ENCODE data around the gene SUZ12.
A peak's percentile ranks its signal among the peaks of the same experiment; 100 is the strongest.
"Not testable (repeated sequence)": the region's sequence is repeated elsewhere in the genome, so short reads cannot be mapped to it uniquely, and the experiment has no call there.

Gene SUZ12

GRCh38 chr17:31936615-31937609 lies at the start of gene SUZ12:
Gene SUZ12, plus strand, starts transcription at chr17:31937007. Its CDS starts 240 bp downstream, at chr17:31937247.
- peak; percentile 50 for DNase-seq

DNA sequence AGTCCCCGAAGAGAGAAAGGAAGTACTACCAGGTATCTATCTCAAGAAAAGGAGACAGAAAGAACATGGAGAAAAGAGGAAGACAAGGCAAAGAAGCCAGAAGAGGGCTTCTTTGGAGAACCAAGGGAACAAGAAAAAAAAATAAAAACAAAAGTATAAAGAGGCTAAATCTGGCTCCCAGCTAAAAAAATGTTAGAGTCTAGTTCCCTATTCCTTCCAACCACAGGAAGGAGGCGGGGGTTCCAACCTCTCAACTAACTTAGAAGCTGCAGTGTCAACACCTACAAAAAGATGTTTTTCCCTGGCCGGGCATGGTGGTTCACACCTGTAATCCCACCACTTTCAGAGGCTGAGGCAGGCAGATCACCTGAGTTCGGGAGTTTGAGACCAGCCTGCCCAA lies 48.7 kb upstream of the SUZ12 start:
- no peak for DNase-seq

GRCh38 chr17:31900877-31901276 lies 35.9 kb upstream of the SUZ12 start:
- DNase-seq = no peak

- no peak for DNase-seq
These were observed 34.1 kb upstream of the SUZ12 start for GRCh38 chr17:31902693-31903092.

GRCh38 chr17:31903401-31903800 lies 33.4 kb upstream of the SUZ12 start:
- no peak for DNase-seq

GRCh38 chr17:31907342-31907962 lies 29.4 kb upstream of the SUZ12 start:
- DNase-seq = no peak

DNA sequence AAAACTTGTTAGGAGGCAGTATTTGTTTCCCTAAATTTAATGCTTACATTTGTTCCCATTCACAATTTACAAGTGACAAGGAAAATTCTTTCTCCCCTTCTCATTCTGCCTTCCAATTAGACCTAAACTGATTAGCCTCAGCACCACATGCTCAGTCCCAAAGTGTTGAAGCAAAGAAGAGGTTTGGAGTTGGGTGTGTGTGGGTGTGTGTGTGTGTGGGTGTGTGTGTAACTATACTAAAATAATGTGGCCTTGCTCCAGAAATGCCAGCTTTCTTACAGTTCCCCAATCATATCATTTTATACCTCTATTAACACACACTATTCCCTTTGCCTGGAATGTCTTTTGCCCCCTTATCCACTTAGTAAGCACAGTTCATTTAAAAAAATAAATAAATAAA lies 28.4 kb upstream of the SUZ12 start:
- no peak for DNase-seq

- not testable (repeated sequence) for DNase-seq
These were observed 24.1 kb upstream of the SUZ12 start for GRCh38 chr17:31912705-31913104.

DNA sequence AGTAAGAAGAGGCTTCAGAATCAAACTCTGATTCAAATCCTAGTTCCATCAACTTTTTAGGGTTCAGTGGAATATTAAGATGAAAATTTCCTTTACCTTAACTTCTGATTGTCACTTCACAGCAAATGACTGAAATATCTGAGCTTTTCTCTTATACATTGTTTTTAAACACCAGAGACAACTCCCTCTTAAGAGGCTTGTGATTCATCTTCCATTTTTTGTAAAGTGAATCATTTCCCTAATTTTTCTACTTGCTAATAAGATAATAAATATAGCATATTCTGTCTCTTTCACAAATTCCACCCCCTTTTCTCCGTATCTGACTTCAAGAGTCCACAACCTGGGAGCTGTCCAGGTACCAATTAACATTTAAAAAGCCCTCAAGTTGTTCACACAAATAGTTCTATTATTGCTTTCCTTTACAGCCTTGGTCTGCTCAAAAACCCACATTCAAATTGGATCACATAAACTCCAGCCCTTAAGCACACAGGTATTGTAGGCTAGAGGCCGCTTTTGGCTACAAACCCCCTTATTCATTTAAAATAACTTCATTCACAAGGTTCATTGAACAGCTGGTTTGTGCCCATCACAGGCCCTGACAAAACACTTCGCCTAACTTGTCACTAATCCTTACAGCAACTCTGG lies 21.2 kb upstream of the SUZ12 start:
- no peak for DNase-seq

GRCh38 chr17:31916491-31917064 lies 20.2 kb upstream of the SUZ12 start:
- DNase-seq = no peak

GRCh38 chr17:31917065-31917529 lies 19.7 kb upstream of the SUZ12 start:
- no peak for DNase-seq

GRCh38 chr17:31917721-31918120 lies 19.1 kb upstream of the SUZ12 start:
- not testable (repeated sequence) for DNase-seq

GRCh38 chr17:31918701-31919128 lies 18.1 kb upstream of the SUZ12 start:
- no peak for DNase-seq

GRCh38 chr17:31919802-31920525 lies 16.8 kb upstream of the SUZ12 start:
- no peak for DNase-seq

DNA sequence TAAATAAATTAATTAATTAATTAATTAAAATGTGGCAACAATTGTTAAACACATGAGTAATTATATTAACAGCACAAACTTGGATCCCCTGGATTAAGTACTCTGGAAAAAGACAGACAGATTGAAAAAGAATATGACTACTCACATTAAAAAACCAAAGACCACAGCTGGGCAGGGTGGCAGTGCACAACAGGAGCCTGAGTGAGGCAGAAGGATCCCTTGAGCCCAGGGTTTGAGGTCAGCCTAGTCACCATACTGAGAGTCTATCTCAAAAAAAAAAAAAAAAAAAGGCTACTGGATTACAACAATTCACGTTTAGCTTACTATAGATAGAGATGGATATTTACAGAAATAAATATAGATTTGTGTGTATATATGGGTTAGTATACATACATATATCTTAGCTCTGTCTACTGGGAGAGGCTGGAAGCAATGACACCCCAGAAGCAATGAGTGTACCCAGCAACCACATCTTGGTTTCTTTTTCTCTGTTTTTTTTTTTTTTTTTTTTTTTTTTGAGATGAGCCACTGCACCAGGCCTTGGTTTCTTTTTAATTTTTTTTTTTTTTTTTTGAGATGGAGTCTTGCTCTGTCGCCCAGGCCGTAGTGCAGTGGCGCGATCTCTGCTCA lies 10.6 kb upstream of the SUZ12 start:
- DNase-seq = no peak

DNA sequence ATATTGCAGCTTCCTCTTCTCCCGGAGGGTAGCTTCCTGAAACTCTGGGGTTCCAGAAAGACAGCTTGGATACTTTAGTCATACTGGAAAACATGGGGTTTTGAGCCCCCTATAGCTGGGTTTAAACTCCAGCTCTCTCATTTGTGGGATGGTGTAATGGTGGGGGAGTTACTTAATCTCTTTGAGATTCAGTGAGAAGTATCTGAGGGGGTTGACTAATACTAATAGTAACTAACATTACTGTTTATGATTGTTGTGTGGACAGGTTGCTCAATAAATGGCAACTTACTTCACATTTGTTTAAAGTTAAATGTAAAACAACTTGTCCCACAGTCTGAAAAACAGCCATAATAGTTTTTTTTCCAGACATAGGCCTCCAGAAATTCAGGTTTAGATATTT lies 5.1 kb upstream of the SUZ12 start:
- DNase-seq = no peak

DNA sequence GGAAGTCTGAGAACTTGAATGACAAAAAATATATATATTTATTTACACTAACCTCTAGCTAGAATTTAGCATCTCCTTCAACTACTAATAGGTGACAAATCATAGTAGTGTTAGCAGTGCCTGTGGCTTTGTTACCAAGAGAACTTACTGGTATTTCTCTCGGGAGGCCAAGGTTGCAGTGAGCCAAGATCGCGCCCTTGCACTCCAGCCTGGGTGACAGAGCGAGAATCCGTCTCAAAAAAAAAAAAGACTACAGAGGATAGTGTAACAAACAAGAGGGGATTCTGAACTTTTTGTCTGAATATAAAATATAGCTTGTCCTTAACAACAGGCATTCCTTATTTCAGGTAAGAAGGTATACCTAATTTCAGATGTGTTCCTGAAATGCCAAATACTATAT lies 1.3 kb upstream of the SUZ12 start:
- DNase-seq = no peak

DNA sequence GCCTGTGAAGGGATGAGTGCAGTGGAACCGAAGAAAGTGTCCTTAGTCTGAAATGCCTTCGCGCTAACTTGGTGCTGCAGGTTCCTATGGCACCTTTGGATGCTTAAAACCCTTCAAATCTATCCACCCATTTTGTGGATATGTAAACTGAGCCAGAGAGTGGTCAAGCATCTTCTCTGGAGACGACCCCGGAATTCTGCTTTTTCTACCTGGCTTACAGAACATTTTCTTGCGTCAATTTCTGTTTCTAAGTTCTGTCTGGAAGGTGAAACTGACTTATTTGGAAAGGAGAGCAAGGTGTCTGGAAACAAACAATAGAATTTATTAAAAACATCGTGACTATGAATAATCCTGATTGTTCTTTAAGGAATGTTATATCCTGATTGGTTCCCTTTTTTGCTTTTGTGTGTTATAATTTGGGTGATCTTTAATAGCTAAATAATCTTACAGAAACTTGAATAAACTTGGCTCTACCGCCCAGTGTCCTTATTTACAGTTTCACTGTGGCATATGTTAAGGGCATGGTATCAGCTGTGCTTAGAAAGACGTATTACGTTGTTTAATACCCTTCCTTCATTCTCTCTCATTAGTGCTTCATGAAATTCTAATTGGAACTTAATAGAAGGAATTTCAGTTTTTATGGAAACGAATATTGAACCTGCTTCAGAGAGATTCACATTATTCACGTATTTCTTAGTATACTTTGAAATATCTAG lies 1.3 kb downstream of the SUZ12 start:
- DNase-seq = not testable (repeated sequence)

- not testable (repeated sequence) for DNase-seq
These were observed 5.1 kb downstream of the SUZ12 start for GRCh38 chr17:31941916-31942315.

DNA sequence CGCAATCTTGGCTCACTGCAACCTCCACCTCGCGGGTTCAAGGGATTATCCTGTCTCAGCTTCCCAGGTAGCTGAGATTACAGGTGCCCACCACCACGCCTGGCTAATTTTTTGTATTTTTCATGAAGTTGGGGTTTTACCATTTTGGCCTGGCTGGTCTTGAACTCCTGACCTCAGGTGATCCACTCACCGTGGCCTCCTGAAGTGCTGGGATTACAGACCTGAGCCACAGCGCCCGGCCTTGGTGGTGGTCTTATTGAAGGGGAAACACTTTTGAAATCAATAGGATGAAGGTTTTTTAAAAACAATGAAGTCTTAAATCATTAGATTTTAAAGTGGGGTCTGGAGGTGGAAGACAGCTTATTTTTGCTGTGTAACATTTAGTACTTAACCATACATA lies 5.6 kb downstream of the SUZ12 start:
- not testable (repeated sequence) for DNase-seq

GRCh38 chr17:31951953-31952352 lies 15.1 kb downstream of the SUZ12 start:
- not testable (repeated sequence) for DNase-seq

Data from DMS153 (cell line).